ENCODE data around the gene SERPINA5.

SERPINA5 gene

GRCh38 chr14:94624537-94625352 lies 43.5 kb downstream of the SERPINA5 start:
- DNase-seq (ENCODE audit: low read depth): no peak
- TF ChIP-seq, protein P1, sequence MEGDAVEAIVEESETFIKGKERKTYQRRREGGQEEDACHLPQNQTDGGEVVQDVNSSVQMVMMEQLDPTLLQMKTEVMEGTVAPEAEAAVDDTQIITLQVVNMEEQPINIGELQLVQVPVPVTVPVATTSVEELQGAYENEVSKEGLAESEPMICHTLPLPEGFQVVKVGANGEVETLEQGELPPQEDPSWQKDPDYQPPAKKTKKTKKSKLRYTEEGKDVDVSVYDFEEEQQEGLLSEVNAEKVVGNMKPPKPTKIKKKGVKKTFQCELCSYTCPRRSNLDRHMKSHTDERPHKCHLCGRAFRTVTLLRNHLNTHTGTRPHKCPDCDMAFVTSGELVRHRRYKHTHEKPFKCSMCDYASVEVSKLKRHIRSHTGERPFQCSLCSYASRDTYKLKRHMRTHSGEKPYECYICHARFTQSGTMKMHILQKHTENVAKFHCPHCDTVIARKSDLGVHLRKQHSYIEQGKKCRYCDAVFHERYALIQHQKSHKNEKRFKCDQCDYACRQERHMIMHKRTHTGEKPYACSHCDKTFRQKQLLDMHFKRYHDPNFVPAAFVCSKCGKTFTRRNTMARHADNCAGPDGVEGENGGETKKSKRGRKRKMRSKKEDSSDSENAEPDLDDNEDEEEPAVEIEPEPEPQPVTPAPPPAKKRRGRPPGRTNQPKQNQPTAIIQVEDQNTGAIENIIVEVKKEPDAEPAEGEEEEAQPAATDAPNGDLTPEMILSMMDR (IDR thresholded peaks at IDR 0.05; ENCODE audit: low read depth, low read length, missing control alignments): no peak
- in situ Hi-C loops (cut with HindIII; ENCODE audit: low sequenced_read_pairs): no loop called here

DNA sequence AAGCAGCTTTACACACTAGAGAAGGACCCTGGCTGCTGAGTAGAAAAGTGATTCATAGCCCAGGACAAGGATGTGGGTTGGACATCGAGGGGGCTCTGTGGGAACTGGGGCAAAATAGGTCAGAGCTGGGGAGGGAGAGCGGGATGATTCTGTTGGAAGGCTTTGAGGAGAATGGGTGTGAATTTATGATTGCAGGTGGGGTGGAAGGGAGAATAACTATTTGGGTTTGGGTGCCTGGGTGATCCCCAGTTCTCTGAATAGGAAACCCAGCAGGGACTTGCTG lies 44.1 kb downstream of the SERPINA5 start:
- in situ Hi-C loops (cut with HindIII; ENCODE audit: low sequenced_read_pairs): no loop called here
- TF ChIP-seq, protein P1 (IDR thresholded peaks at IDR 0.05; ENCODE audit: low read depth, low read length, missing control alignments): no peak
- no peak overlapping the region for H3K4me3 ChIP-seq (ENCODE audit: low read depth, low read length)
- no peak for DNase-seq (ENCODE audit: low read depth)

More at GRCh38 chr14:94624537-94625352, 43.5 kb downstream of the SERPINA5 start:
- no peak overlapping the region for H3K4me3 ChIP-seq (ENCODE audit: low read depth, low read length)

DNA sequence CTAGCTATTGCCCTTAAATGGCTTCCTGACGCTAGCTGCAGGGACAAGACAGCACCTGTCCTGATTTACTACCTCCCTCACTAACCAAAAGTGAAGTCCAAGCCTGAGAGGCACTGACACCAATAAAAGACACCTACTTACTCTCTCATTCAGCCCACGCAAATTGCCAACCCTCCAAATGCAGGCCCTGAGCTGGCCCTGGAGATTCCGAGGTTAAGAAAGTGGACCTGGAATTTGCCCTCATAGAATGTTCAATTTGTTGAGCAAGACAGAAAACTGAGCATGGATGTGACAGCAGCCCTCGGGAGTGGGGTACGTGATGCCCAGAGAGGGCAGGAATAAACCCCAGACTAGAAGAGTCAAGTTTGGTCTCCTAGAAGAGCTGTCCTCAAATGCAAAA lies 47.4 kb downstream of the SERPINA5 start:
- no peak overlapping the region for H3K4me3 ChIP-seq (ENCODE audit: low read depth, low read length)
- no peak for DNase-seq (ENCODE audit: low read depth)
- TF ChIP-seq, protein P1 (IDR thresholded peaks at IDR 0.05; ENCODE audit: low read depth, low read length, missing control alignments): no peak
- in situ Hi-C loops (cut with HindIII; ENCODE audit: low sequenced_read_pairs): no loop called here

GRCh38 chr14:94630396-94630795 lies 49.2 kb downstream of the SERPINA5 start:
- TF ChIP-seq, protein P1 (IDR thresholded peaks at IDR 0.05; ENCODE audit: low read depth, low read length, missing control alignments): no peak
- in situ Hi-C loops (cut with HindIII; ENCODE audit: low sequenced_read_pairs): no loop called here
- H3K4me3 ChIP-seq (ENCODE audit: low read depth, low read length): no peak overlapping the region
- DNase-seq (ENCODE audit: low read depth): no peak

GRCh38 chr14:94631050-94631449 lies 49.8 kb downstream of the SERPINA5 start:
- TF ChIP-seq, protein P1 (IDR thresholded peaks at IDR 0.05; ENCODE audit: low read depth, low read length, missing control alignments): no peak
- in situ Hi-C loops (cut with HindIII; ENCODE audit: low sequenced_read_pairs): no loop called here
- no peak overlapping the region for H3K4me3 ChIP-seq (ENCODE audit: low read depth, low read length)
- DNase-seq (ENCODE audit: low read depth): no peak

DNA sequence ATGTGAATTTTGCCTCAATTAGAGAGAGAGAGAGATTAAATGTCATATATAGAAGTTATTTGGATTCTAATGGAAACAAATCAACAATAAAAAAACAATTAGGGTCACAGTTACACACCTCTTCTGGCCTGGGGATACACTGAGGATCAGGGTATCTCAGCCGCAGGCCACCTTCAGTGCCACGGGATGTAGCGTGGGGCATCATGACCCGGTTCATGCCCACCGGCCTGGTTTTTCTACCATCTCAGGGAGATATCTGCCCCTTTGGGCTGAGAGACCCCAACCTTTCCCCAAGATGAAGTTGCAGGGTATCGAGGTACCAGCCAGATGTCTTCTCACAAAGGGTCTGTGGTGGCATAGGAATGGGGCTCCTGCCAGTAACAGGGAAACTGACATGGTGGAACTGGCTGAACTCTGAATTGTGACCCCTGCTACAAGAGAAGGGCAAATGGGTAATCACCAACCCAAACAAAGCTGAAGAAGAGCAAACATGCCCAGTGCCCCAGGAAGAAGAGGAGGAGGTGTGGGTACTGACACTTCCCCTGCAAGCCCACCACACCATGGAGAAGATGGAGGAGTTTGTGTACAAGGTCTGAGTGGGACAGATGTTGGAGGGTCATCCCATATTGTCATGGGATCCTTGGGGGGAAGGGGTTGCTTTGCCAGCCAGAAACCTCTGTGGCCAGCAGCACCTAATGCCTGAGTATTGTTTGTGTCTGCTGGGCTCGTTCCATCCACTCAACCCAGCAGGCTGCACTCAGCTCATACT lies 50.5 kb downstream of the SERPINA5 start:
- TF ChIP-seq, protein P1 (IDR thresholded peaks at IDR 0.05; ENCODE audit: low read depth, low read length, missing control alignments): no peak
- in situ Hi-C loops (cut with HindIII; ENCODE audit: low sequenced_read_pairs): no loop called here
- DNase-seq (ENCODE audit: low read depth): no peak
- no peak overlapping the region for H3K4me3 ChIP-seq (ENCODE audit: low read depth, low read length)

All from astrocyte of the cerebellum (primary cell).